Mucosa of descending colon (tissue), 3 donors: ENCODE measurements around the gene NKX2-4. TPM values are rescaled to one million over a fixed set of nuclear protein-coding genes. Genes with fewer than 3 reads are reported as not detected.
"Not testable (repeated sequence)": the region's sequence is repeated elsewhere in the genome, so short reads cannot be mapped to it uniquely, and the experiment has no call there.

Experiments used
- ATAC-seq: fragments of 200-7000 bp; cut with Tn5 transposase; one replicate; pipeline ENCODE4 v1.9.1; 2020; ENCODE audit warnings: mild to moderate bottlenecking, moderate library complexity
- DNase-seq, 3 donors: peaks; one replicate each; pipeline ENCODE4 v3.0.0-alpha.2; 2020
- H3K36me3 ChIP-seq: fragments of 200-600 bp; one replicate; pipeline ENCODE4 v1.8.0; 2021; ENCODE audit warnings: low read depth, mild to moderate bottlenecking
- H3K4me1 ChIP-seq: fragments of 200-600 bp; one replicate; pipeline ENCODE4 v1.8.0; 2021; ENCODE audit warnings: low read depth, mild to moderate bottlenecking
- H3K4me3 ChIP-seq: fragments of 200-600 bp; one replicate; pipeline ENCODE4 v1.8.0; 2021; ENCODE audit warnings: mild to moderate bottlenecking
- H3K9me3 ChIP-seq: fragments of 200-600 bp; one replicate; pipeline ENCODE4 v1.8.0; 2021; ENCODE audit warnings: mild to moderate bottlenecking
- CTCF ChIP-seq: fragments of 200-600 bp; IDR thresholded peaks from one replicate; pipeline ENCODE4 v1.8.0; 2022; ENCODE audit warnings: antibody characterized with exemption, mild to moderate bottlenecking
- intact Hi-C, 2 donors: fragments of 100-400 bp; cut with DNase I in 1 of 2; cut with micrococcal nuclease in 1 of 2; formaldehyde crosslinking; loops; one replicate each; pipeline versions ENCODE4 v1.11.0 to v1.11.1; 2022; cut with DNase I, micrococcal nuclease
- total RNA-seq, 3 donors: library from RNA; stranded (reverse); fragmentation: NEBNext Ultra II Directional in 2 of 3; extraction: Animal tissue kit (Norgen Biotek cat#: 25700) in 2 of 3; gene quantifications; one replicate each; pipeline versions ENCODE4 v1.2.1 to v1.2.4, GENCODE V29; 2021 to 2023
- donor health status: DM: no; HTN: no; CAD: no; lungs with moderate emphysema.
- donor health status: DM: no; HTN: no; CAD: no.
- donor health status: DM: no; HTN: yes; CAD: no.

NKX2-4 gene
- total RNA-seq, 3 donors from 2014 or later = not detected

- Histone ChIP-seq H3K36me3 (no peaks in the 10 kb centered on the region), H3K4me3 (no peak overlapping the region), H3K4me1 (no peaks in the 10 kb centered on the region), H3K9me3 (no peaks in the 10 kb centered on the region)
- ATAC-seq = no peak
- no peak for DNase-seq
- intact Hi-C loops = no loop called here
- no peak for TF ChIP-seq CTCF
Measured at GRCh38 chr20:21376626-21377025, 20.7 kb downstream of the NKX2-4 start.

- no peaks in the 10 kb centered on the region for H3K36me3 ChIP-seq
- no peak for TF ChIP-seq CTCF
- DNase-seq (no peak), ATAC-seq (no peak)
- H3K9me3 ChIP-seq = no peaks in the 10 kb centered on the region
- no peaks in the 10 kb centered on the region for H3K4me1 ChIP-seq
- intact Hi-C loops = no loop called here
- H3K4me3 ChIP-seq = no peak overlapping the region
Measured at GRCh38 chr20:21373436-21373835, 23.9 kb downstream of the NKX2-4 start.

GRCh38 chr20:21372016-21372415 lies 25.3 kb downstream of the NKX2-4 start:
- no peak overlapping the region for H3K4me3 ChIP-seq
- intact Hi-C loops = no loop called here

DNA sequence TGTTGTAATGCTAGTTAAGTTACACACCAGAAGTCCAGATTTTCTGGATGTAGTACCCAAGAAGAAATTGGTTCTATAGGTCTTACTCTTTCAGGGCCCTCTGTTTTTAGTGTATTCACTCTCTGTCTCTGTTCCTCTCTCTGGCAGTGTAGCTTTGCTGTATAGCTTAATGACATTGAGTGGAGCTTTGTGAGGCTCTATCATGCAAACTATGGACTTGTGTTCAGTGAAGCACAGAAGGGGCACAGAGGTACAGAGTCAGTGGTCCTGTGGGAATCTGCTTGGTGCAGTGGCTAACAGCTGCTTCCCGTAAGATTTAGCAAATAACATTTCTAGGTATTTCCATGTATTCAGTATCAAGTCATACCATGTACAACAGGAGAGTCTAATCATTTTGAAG lies 26.1 kb downstream of the NKX2-4 start:
- Histone ChIP-seq H3K9me3 (no peaks in the 10 kb centered on the region), H3K4me3 (no peak overlapping the region), H3K36me3 (peaks cover 5% of the 10 kb centered on the region), H3K4me1 (no peaks in the 10 kb centered on the region)
- ATAC-seq (no peak), DNase-seq (no peak)
- no peak for TF ChIP-seq CTCF
- intact Hi-C loops = no loop called here

More at GRCh38 chr20:21372016-21372415, 25.3 kb downstream of the NKX2-4 start:
- no peaks in the 10 kb centered on the region for H3K36me3 ChIP-seq
- no peaks in the 10 kb centered on the region for H3K9me3 ChIP-seq
- DNase-seq (no peak), ATAC-seq (no peak)
- no peak for TF ChIP-seq CTCF
- no peaks in the 10 kb centered on the region for H3K4me1 ChIP-seq

GRCh38 chr20:21368791-21369190 lies 28.5 kb downstream of the NKX2-4 start:
- Histone ChIP-seq H3K9me3 (no peaks in the 10 kb centered on the region), H3K36me3 (peaks cover 5% of the 10 kb centered on the region), H3K4me1 (no peaks in the 10 kb centered on the region), H3K4me3 (no peak overlapping the region)
- no peak for TF ChIP-seq CTCF
- no peak for DNase-seq
- intact Hi-C loops = no loop called here
- ATAC-seq = no peak

DNA sequence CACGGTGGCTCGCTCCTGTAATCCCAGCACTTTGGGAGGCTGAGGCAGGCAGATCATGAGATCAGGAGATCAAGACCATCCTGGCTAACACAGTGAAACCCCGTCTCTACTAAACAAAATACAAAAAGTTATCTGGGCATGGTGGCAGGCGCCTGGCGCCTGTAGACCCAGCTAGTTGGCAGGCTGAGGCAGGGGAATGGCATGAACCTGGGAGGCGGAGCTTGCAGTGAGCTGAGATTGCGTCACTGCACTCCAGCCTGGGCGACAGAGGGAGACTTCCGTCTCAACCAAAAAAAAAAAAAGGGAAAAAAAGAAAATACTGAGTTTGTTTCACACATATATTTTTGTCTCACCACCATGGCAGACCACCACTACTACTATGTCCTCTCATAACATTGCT lies 31.1 kb downstream of the NKX2-4 start:
- H3K36me3 ChIP-seq, H3K4me1 ChIP-seq, ATAC-seq, H3K4me3 ChIP-seq, intact Hi-C loops, DNase-seq, H3K9me3 ChIP-seq: not testable (repeated sequence)
